Bronchial epithelial cell (primary cell): ENCODE measurements around the gene TIPARP. TPM values are rescaled to one million over a fixed set of nuclear protein-coding genes. Genes with fewer than 3 reads are reported as not detected.

Source experiments
- DNase-seq: peaks from one replicate; pipeline ENCODE4 v3.0.0-alpha.2; 2010; ENCODE audit warnings: low read depth
- FAIRE-seq: peaks from 2 replicates; lab custom pipeline; 2011; peaks lifted over from hg19 to GRCh38; lab: Jason Lieb, UNC
- H3K27me3 ChIP-seq: 2 replicates; pipeline ENCODE4 v1.5.1; 2011; ENCODE audit warnings: low read length; ENCODE audit not compliant: control insufficient read depth, insufficient read depth
- H3K36me3 ChIP-seq: 2 replicates; pipeline ENCODE4 v1.5.1; 2011; ENCODE audit warnings: low read length; ENCODE audit not compliant: control insufficient read depth, insufficient read depth
- H3K4me3 ChIP-seq: 2 replicates; pipeline ENCODE4 v1.5.1; 2011; ENCODE audit warnings: mild to moderate bottlenecking, low read depth, low read length, control low read depth
- total RNA-seq: library from RNA; depleted of rRNA; stranded (reverse); fragments of >200 nt; gene quantifications from 2 replicates; pipeline ENCODE4 v1.2.1, GENCODE V29; 2014
- TF ChIP-seq, protein P1 (sequence below): IDR thresholded peaks from 2 replicates; pipeline ENCODE4 v1.5.1; 2011; ENCODE audit warnings: mild to moderate bottlenecking, moderate library complexity, low read length, control low read depth, inconsistent platforms; ENCODE audit not compliant: insufficient read depth, severe bottlenecking

Gene TIPARP
- total RNA-seq, 1 donor from 2014 or later, result 110 TPM

DNA sequence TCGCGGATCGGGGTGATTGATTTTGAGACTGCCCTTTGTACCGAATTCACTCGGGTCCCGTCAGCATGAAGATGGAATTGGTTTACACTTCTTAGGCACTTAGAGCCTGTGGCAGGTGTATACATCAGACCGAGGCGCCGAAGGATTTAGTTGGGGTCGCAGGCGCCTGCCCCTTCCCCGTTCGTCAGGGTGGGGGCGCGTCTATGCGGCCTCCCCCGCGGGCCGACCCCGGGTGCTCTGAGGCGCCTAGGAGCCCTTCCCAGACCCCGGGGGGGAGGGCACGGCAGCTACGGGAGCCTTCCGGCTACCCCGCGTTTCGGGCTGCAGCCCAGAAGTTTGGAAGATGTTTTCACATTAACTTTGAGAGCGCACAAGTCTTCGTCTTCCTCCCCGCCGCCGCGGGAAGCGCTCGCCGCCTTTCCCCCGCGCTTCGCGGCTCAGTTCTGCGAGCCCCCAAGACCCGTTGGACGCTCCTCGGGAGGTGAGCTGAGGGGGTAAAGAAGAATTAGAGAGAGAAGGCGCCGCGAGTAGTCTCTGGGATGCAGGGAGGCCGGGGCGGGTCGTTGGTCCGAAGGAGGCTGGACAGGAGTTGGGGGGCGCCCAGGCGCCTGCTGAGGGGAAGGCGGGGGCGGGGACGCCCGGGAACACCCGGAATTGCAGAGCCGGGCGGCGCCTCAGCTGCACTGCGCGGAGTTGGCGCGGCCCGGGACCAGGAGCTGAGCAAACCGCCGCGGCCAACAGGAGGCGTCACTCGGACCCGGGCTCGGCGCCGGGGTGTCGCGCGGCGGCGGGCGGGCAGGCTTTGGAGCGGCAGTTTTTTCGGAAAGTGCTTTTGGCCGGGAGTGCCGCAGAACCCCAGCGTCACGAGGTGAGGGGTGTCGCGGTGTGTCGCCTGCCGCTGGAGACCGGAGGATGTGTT is 780 bp downstream of the TIPARP start:
- no peaks in the 10 kb centered on the region for H3K27me3 ChIP-seq
- DNase-seq, result no peak
- no peak for FAIRE-seq
- TF ChIP-seq, protein P1, sequence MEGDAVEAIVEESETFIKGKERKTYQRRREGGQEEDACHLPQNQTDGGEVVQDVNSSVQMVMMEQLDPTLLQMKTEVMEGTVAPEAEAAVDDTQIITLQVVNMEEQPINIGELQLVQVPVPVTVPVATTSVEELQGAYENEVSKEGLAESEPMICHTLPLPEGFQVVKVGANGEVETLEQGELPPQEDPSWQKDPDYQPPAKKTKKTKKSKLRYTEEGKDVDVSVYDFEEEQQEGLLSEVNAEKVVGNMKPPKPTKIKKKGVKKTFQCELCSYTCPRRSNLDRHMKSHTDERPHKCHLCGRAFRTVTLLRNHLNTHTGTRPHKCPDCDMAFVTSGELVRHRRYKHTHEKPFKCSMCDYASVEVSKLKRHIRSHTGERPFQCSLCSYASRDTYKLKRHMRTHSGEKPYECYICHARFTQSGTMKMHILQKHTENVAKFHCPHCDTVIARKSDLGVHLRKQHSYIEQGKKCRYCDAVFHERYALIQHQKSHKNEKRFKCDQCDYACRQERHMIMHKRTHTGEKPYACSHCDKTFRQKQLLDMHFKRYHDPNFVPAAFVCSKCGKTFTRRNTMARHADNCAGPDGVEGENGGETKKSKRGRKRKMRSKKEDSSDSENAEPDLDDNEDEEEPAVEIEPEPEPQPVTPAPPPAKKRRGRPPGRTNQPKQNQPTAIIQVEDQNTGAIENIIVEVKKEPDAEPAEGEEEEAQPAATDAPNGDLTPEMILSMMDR, result peak; percentile 47
- peaks cover 6% of the 10 kb centered on the region for H3K36me3 ChIP-seq
- peak overlapping the region; percentile 85 for H3K4me3 ChIP-seq

DNA sequence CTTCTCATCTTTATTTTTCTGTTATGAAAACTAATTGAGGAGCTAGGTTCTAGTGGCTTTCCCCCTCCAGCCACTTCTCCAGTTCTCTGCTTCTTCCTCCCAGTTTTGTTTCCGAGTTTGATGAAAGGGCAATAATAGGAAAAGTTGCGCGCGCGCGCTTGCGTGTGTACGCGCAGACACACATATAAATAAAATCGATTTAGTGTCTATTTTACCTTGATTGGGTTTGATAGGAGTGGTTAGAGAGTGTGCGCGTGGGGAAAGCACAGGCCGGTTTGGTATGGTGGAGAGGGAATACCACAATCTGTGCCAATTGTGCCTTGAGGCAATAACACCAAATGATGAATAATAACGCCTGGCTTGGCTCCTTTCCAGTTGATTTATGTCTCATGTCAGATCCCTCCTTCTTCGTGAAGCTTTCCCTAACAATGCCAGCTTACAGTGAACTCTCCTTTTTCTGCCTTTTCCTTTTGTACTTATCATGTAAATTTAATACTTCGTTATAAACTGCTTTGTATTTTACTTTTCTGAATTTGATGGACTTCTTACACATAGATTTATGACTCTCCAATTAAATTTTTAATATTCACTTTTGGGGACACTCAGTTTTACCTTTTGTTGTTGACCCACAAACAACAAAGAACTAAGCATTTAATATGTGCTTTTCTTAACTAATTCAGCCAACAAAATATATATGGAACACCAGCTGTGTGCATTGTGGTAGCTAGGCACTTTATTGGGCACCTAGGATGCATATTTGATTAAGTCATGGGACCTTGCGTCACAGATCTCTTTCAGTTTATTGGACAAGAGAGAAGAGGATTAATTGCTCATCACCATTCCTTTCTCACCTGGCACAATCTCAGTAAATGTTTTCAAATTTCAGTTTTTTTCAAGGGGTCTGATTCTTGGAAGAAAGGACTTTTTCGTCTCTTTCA is 1.7 kb downstream of the TIPARP start:
- no peak for FAIRE-seq
- TF ChIP-seq, protein P1, result no peak
- H3K36me3 ChIP-seq, result peaks cover 6% of the 10 kb centered on the region

DNA sequence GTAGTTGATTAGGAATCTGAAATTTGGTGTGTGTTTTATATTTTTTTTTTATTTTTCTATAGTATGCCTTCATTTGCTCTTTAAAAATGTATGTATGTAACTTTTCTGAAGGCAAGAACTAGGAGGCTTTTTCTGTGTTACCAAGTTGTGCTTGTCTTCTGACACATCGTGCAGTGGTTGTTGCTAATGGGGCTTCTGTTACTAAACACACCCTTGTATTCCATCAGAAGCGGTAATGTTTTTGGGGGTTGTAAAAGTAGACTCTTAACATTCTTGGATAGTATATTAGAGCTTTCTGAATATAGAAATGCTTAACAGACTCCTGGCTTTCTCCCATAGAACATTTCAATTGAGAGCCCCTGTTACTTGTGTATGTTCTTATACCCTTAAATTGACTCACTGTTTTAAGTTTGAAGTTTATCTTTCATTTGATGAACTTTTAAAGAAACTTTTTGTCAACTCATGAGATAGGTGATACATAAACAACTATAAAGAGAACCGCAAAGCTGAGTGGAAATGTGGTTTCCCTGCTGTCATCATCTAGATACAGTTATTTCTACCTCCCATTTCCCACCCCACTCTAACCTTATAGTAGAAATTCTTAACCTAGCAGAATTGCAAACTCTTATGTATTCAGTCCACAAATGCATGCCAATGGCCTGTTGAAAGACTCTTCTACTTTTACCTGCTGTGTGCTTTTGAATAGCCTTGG is 2.5 kb downstream of the TIPARP start:
- Histone ChIP-seq H3K4me3 (peak overlapping the region; percentile 85), H3K27me3 (no peaks in the 10 kb centered on the region), H3K36me3 (peaks cover 7% of the 10 kb centered on the region)
- DNase-seq (no peak), FAIRE-seq (no peak)
- TF ChIP-seq, protein P1, result no peak

More for the DNA sequence above, 1.7 kb downstream of the TIPARP start:
- H3K27me3 ChIP-seq, result no peaks in the 10 kb centered on the region
- DNase-seq, result peak; percentile 94
- H3K4me3 ChIP-seq, result peak overlapping the region; percentile 85

DNA sequence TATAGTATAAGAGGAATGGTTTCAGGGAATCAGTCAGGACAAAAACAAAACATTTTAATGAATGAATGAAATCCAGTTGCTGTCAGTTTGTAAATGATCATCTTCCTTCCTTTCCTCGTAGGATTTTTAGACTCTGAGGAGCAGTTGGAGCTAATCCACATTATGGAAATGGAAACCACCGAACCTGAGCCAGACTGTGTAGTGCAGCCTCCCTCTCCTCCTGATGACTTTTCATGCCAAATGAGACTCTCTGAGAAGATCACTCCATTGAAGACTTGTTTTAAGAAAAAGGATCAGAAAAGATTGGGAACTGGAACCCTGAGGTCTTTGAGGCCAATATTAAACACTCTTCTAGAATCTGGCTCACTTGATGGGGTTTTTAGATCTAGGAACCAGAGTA is 3.1 kb downstream of the TIPARP start:
- TF ChIP-seq, protein P1, result no peak
- Histone ChIP-seq H3K27me3 (no peaks in the 10 kb centered on the region), H3K36me3 (peaks cover 7% of the 10 kb centered on the region), H3K4me3 (no peak overlapping the region)
- DNase-seq, result no peak
- FAIRE-seq, result no peak

DNA sequence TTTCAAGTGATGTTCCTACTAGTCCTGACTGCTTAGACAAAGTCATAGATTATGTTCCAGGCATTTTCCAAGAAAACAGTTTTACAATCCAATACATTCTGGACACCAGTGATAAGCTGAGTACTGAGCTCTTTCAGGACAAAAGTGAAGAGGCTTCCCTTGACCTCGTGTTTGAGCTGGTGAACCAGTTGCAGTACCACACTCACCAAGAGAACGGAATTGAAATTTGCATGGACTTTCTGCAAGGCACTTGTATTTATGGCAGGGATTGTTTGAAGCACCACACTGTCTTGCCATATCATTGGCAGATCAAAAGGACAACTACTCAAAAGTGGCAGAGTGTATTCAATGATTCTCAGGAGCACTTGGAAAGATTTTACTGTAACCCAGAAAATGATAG is 3.8 kb downstream of the TIPARP start:
- FAIRE-seq, result no peak
- H3K27me3 ChIP-seq, result no peaks in the 10 kb centered on the region
- H3K36me3 ChIP-seq, result peaks cover 7% of the 10 kb centered on the region
- no peak overlapping the region for H3K4me3 ChIP-seq
- TF ChIP-seq, protein P1, result no peak
- DNase-seq, result no peak
